HG02973 (cell line): ENCODE results near the gene MSH6.

Source experiments
- ATAC-seq: cut with Tn5 transposase; IDR thresholded peaks from one replicate; pipeline ENCODE4 v1.9.1; 2021; ENCODE audit warnings: moderate library complexity; ENCODE audit not compliant: unreplicated experiment

MSH6 gene, protein sequence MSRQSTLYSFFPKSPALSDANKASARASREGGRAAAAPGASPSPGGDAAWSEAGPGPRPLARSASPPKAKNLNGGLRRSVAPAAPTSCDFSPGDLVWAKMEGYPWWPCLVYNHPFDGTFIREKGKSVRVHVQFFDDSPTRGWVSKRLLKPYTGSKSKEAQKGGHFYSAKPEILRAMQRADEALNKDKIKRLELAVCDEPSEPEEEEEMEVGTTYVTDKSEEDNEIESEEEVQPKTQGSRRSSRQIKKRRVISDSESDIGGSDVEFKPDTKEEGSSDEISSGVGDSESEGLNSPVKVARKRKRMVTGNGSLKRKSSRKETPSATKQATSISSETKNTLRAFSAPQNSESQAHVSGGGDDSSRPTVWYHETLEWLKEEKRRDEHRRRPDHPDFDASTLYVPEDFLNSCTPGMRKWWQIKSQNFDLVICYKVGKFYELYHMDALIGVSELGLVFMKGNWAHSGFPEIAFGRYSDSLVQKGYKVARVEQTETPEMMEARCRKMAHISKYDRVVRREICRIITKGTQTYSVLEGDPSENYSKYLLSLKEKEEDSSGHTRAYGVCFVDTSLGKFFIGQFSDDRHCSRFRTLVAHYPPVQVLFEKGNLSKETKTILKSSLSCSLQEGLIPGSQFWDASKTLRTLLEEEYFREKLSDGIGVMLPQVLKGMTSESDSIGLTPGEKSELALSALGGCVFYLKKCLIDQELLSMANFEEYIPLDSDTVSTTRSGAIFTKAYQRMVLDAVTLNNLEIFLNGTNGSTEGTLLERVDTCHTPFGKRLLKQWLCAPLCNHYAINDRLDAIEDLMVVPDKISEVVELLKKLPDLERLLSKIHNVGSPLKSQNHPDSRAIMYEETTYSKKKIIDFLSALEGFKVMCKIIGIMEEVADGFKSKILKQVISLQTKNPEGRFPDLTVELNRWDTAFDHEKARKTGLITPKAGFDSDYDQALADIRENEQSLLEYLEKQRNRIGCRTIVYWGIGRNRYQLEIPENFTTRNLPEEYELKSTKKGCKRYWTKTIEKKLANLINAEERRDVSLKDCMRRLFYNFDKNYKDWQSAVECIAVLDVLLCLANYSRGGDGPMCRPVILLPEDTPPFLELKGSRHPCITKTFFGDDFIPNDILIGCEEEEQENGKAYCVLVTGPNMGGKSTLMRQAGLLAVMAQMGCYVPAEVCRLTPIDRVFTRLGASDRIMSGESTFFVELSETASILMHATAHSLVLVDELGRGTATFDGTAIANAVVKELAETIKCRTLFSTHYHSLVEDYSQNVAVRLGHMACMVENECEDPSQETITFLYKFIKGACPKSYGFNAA (N-terminal part only)

DNA sequence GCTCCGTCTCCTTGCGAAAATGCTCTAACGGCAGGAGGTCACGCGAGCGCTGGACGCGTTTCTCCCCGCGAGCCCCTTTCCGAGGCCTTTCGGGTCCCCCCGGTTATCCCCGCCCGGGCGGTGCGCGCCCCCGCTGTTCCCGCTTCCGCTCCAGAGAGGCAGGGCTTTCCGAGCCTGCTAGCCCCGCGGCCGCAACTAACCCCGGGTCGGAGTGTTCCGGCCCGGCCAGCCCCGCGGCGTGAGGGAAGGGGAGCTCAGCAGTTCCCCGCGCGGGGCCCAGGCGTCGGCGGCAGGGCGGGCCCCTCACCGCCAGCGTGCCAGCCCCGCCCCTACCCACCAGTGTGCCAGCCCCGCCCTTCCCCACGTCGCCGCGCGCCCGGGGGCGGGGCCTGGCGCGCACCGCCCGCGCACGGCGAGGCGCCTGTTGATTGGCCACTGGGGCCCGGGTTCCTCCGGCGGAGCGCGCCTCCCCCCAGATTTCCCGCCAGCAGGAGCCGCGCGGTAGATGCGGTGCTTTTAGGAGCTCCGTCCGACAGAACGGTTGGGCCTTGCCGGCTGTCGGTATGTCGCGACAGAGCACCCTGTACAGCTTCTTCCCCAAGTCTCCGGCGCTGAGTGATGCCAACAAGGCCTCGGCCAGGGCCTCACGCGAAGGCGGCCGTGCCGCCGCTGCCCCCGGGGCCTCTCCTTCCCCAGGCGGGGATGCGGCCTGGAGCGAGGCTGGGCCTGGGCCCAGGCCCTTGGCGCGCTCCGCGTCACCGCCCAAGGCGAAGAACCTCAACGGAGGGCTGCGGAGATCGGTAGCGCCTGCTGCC, at the start of gene MSH6:
MSH6 (plus strand) TSS at position 475 of the 815 bp plus-strand sequence; CDS start at position 564, 89 bp downstream.
- ATAC-seq, result peak; percentile 73

GRCh38 chr2:47735136-47735869, 47.6 kb upstream of the MSH6 start:
- no peak for ATAC-seq

GRCh38 chr2:47735912-47736311, 47.0 kb upstream of the MSH6 start:
- no peak for ATAC-seq

- ATAC-seq, result no peak
Measured at GRCh38 chr2:47737191-47737975, 45.6 kb upstream of the MSH6 start.

GRCh38 chr2:47738331-47738730, 44.6 kb upstream of the MSH6 start:
- no peak for ATAC-seq

DNA sequence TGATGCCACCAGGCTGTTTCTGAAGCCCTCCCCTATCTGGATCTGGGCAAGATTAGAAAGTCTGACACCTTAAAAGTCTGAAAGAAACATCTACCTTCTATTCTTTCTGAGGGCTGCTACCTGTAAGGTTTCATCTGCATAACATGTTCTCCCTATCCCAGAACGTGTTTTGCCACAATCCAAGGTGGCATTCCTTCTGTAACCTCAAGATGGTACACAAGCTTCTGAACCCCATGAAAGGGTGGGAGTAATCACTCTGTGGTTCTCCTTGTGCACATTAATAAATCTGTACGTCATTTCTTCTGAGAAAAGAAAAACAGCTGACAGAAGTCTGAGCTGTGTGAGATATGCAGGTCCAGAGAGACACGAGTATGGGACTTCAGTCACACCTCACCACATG, 41.8 kb upstream of the MSH6 start:
- ATAC-seq, result no peak

GRCh38 chr2:47741637-47742036, 41.3 kb upstream of the MSH6 start:
- ATAC-seq, result no peak

DNA sequence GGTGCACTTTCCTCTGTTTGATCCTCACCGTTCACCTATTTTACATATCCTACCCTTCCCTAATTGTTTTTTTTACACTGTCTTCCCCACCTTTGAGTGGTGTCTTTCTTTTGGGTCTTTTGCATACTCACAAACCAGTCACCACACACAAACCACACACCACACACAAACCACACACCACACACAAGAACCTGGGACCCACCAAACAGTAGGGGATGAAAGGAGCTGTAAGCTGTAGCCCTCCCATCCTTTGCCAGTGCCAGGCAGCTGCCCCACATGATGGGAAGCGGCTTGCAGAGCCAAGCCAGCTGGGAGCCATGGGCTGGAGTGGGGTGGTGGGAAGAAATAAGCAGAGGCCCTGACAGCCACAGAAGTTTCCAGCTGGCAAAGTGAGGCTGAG, 38.9 kb upstream of the MSH6 start:
- ATAC-seq, result no peak

DNA sequence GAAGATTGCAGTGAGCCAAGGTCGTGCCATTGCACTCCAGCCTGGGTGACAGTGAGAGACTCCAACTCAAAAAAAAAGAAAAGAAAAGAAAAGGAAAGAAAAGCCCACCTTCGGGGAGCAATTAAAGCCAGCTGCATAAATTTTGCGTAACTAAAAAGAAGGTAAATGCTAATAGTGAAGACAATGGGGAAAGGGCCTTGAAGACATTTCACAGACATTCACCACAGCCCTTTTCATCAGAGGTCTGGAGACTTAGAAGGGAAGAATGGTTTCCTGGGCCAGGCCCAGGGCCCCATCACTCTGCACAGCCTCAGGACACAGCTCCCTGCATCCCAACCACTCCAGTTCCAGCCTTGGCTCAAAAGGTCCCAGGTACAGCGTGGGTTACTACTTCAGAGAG, 35.1 kb upstream of the MSH6 start:
- ATAC-seq, result no peak

GRCh38 chr2:47751856-47752414, 31.0 kb upstream of the MSH6 start:
- ATAC-seq, result no peak

GRCh38 chr2:47767497-47767844, 15.5 kb upstream of the MSH6 start:
- ATAC-seq, result no peak

GRCh38 chr2:47767880-47768609, 14.9 kb upstream of the MSH6 start:
- ATAC-seq, result no peak

DNA sequence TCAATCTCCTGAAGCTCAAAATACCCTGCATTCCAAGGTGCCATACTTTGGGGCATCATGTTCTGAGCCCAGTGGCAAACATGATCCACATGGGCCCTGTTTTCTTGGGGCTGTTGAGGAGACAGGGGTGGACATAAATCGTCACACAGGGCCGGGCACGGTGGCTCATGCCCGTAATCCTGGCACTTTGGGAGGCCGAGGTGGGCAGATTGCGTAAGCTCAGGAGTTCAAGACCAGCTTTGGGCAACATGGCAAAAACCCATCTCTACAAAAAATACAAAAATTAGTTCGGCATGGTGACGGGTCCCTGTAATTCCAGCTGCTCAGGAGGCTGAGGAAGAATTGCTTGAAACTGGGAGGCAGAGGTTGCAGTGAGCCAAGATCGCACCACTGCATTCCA, 13.6 kb upstream of the MSH6 start:
- ATAC-seq, result no peak

DNA sequence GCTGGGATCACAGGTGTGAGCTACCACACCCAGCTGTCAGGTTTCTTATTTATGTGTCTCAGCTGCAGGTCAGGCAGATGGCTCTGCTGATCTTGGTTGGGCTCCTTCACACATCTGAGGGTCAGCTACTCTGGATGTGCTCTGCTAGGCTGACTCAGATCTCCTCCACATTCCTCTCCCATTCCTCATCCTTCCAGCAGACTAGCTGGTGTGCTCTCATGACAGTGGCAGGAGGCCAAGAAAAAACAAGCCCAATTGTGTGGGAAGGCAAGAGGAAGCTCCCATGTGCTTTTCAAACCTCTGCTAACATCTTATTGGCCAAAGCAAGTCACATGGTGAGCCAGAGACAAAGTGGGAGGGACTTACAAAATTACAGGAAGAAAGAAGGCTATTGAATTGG, 11.7 kb upstream of the MSH6 start:
- no peak for ATAC-seq

DNA sequence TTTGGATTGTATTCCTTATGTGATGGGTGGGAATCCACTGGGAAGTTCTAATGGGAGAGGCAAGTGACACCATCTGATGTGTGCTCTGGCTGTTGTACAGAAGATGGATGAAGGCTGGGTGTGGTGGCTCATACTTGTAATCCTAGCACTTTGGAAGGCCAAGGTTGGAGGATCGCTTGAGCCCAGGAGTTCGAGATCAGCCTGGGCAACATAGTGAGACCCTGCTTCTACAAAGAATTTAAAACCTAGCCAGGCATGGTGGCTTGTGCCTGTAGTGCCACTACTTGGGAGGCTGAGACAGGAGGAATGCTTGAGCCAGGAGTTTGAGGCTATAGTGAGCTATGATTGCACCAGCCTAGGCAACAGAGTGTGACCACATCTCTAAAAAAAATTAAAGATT, 10.6 kb upstream of the MSH6 start:
- no peak for ATAC-seq

- ATAC-seq, result no peak
Measured at GRCh38 chr2:47774567-47774966, 8.4 kb upstream of the MSH6 start.

DNA sequence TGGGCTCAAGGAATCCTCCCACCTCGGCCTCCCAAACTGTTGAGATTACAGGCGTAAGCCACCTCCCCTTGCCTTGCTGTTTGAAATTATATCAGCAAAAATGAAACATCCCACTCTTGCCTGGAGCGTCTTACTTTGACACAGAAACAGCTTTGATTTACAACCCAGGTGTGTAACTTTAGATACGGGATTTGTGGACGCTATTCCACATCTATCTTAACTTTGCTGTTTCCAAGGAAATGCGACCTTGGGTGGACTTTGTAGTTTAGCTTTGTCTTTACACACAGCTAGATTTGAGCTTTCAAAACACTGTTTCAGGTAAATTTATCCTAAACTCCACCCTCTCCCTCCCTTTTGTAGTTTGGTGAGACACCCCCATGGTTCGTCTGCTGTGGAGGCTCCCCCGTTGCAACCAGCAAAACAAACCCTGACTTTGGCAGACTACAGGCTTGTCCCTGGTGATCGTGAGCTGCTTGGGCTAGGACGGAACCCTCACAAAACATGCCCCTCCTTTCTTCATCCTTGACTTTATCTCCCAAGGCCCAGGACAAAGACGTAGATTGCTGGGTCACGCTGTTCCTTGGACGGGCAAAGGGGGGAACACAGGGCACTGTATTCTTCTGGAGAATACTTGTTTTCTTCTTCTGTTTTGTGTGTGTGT, 5.5 kb upstream of the MSH6 start:
- ATAC-seq, result no peak
